OCI-LY1 (cell line): ENCODE results near the gene NEMP1.

ENCODE experiments used
- H2AFZ ChIP-seq: fragments of 200-600 bp; sonication (generic), shearing (Covaris generic); 2 replicates; pipeline ENCODE4 v1.6.0; 2014; ENCODE audit warnings: antibody characterized with exemption, mild to moderate bottlenecking, low read length
- H3F3A ChIP-seq: fragments of 200-600 bp; sonication (generic), shearing (Covaris generic); 2 replicates; pipeline ENCODE4 v1.6.0; 2014; ENCODE audit warnings: mild to moderate bottlenecking, antibody characterized with exemption, low read length, moderate library complexity; ENCODE audit not compliant: insufficient read depth
- H3K27ac ChIP-seq: fragments of 200-600 bp; sonication (generic); 2 replicates; pipeline ENCODE4 v1.5.1; 2014; ENCODE audit warnings: low read length, mixed run types, mild to moderate bottlenecking, low read depth; ENCODE audit not compliant: poor library complexity, severe bottlenecking
- H3K27me3 ChIP-seq: fragments of 200-600 bp; sonication (generic); 2 replicates; pipeline ENCODE4 v1.6.0; 2014; ENCODE audit warnings: antibody characterized with exemption, mild to moderate bottlenecking, low read length, moderate library complexity; ENCODE audit not compliant: insufficient read depth
- H3K36me3 ChIP-seq: fragments of 200-600 bp; sonication (generic); 2 replicates; pipeline ENCODE4 v1.6.1; 2014; ENCODE audit warnings: mild to moderate bottlenecking, antibody characterized with exemption, low read length, moderate library complexity, mixed read lengths; ENCODE audit not compliant: insufficient read depth
- H3K4me1 ChIP-seq: fragments of 200-600 bp; sonication (generic); 2 replicates; pipeline ENCODE4 v1.5.1; 2014; ENCODE audit warnings: mild to moderate bottlenecking, low read length, moderate library complexity; ENCODE audit not compliant: insufficient read depth, severe bottlenecking
- H3K4me2 ChIP-seq: fragments of 200-600 bp; sonication (generic), shearing (Covaris generic); 2 replicates; pipeline ENCODE4 v1.6.1; 2014; ENCODE audit warnings: low read length
- H3K4me3 ChIP-seq: fragments of 200-600 bp; sonication (generic); 2 replicates; pipeline ENCODE4 v1.5.1; 2014; ENCODE audit warnings: low read length, low read depth, mild to moderate bottlenecking, mixed read lengths; ENCODE audit not compliant: poor library complexity, severe bottlenecking
- H3K79me2 ChIP-seq: fragments of 200-600 bp; shearing (Covaris generic); 2 replicates; pipeline ENCODE4 v1.6.1; 2016; ENCODE audit warnings: mixed run types, low read length, mixed read lengths; ENCODE audit not compliant: insufficient read depth
- H3K9ac ChIP-seq: fragments of 200-600 bp; sonication (generic), shearing (Covaris generic); 2 replicates; pipeline ENCODE4 v1.6.1; 2014; ENCODE audit warnings: mild to moderate bottlenecking, low read length, mixed read lengths
- H3K9me2 ChIP-seq: fragments of 200-600 bp; sonication (generic), shearing (Covaris generic); 2 replicates; pipeline ENCODE4 v1.6.1; 2014; ENCODE audit warnings: low read depth, mild to moderate bottlenecking, low read length, mixed read lengths
- H3K9me3 ChIP-seq: fragments of 200-600 bp; shearing (Covaris generic); 2 replicates; pipeline ENCODE4 v1.6.1; 2014; ENCODE audit warnings: low read length, mixed read lengths
- H4K20me1 ChIP-seq: fragments of 200-600 bp; sonication (generic), shearing (Covaris generic); 2 replicates; pipeline ENCODE4 v1.6.0; 2016; ENCODE audit warnings: mild to moderate bottlenecking, low read length; ENCODE audit not compliant: insufficient read depth
- CTCF ChIP-seq: fragments of 200-600 bp; sonication (generic), shearing (Covaris generic); IDR thresholded peaks from 2 replicates; pipeline ENCODE4 v1.5.1; 2017; ENCODE audit warnings: mild to moderate bottlenecking, antibody characterized with exemption, low read length, moderate library complexity, mixed read lengths
- EZH2 ChIP-seq: fragments of 200-600 bp; sonication (generic), shearing (Covaris generic); IDR thresholded peaks from 2 replicates; pipeline ENCODE4 v1.8.0; 2017; ENCODE audit warnings: borderline replicate concordance, mixed run types, mild to moderate bottlenecking, antibody characterized with exemption, low read length, moderate library complexity, mixed read lengths

The NEMP1 gene

GRCh38 chr12:57092876-57093414 is 14.4 kb upstream of the NEMP1 start:
- Histone ChIP-seq H3K9me2 (no peaks in the 10 kb centered on the region), H4K20me1 (no peaks in the 10 kb centered on the region), H3K4me1 (peaks cover 31% of the 10 kb centered on the region), H3K79me2 (no peaks in the 10 kb centered on the region), H3K9ac (no peak overlapping the region), H3K4me3 (no peak overlapping the region), H2AFZ (no peak overlapping the region), H3K27ac (no peak overlapping the region), H3K9me3 (no peaks in the 10 kb centered on the region), H3K36me3 (peaks cover 33% of the 10 kb centered on the region; the same call in 1 of the 2 replicates), H3K27me3 (no peaks in the 10 kb centered on the region), H3K4me2 (no peak overlapping the region), H3F3A (0 out of 2 replicates have a peak, but pooled peaks cover 5% of the 10 kb centered on the region)
- TF ChIP-seq CTCF (no peak), EZH2 (no peak)

- Histone ChIP-seq H3F3A (0 out of 2 replicates have a peak, but pooled peaks cover 6% of the 10 kb centered on the region), H3K36me3 (peaks cover 29% of the 10 kb centered on the region; the same call in 1 of the 2 replicates), H3K27me3 (no peaks in the 10 kb centered on the region), H3K9ac (no peak overlapping the region), H3K79me2 (no peaks in the 10 kb centered on the region), H3K4me2 (no peak overlapping the region), H2AFZ (no peak overlapping the region), H3K27ac (no peak overlapping the region), H4K20me1 (no peaks in the 10 kb centered on the region), H3K4me3 (no peak overlapping the region), H3K9me3 (no peaks in the 10 kb centered on the region), H3K4me1 (peaks cover 34% of the 10 kb centered on the region), H3K9me2 (no peaks in the 10 kb centered on the region)
- TF ChIP-seq CTCF (no peak), EZH2 (no peak)
These were observed 13.9 kb upstream of the NEMP1 start for GRCh38 chr12:57092529-57092862.

- no peak overlapping the region for H3K4me3 ChIP-seq
- no peak overlapping the region for H3K27ac ChIP-seq
- H3K4me1 ChIP-seq = peaks cover 34% of the 10 kb centered on the region
- H3K4me2 ChIP-seq = no peak overlapping the region
- H3K27me3 ChIP-seq = no peaks in the 10 kb centered on the region
- 0 out of 2 replicates have a peak, but pooled peaks cover 6% of the 10 kb centered on the region for H3F3A ChIP-seq
- peaks cover 23% of the 10 kb centered on the region; the same call in 1 of the 2 replicates for H3K36me3 ChIP-seq
- H3K9ac ChIP-seq = no peak overlapping the region
- H2AFZ ChIP-seq = no peak overlapping the region
- no peaks in the 10 kb centered on the region for H3K79me2 ChIP-seq
- H4K20me1 ChIP-seq = no peaks in the 10 kb centered on the region
- TF ChIP-seq EZH2 (no peak), CTCF (no peak)
- no peaks in the 10 kb centered on the region for H3K9me3 ChIP-seq
- H3K9me2 ChIP-seq = no peaks in the 10 kb centered on the region
These were observed 13.3 kb upstream of the NEMP1 start for GRCh38 chr12:57091638-57092528.
